Choroid plexus epithelial cell (primary cell): Measurements from ENCODE around the gene RAB11FIP3.

Experiments used
- DNase-seq: peaks from one replicate; pipeline ENCODE4 v3.0.0-alpha.2; 2010; ENCODE audit warnings: low read depth
- H3K4me3 ChIP-seq: 2 replicates; pipeline ENCODE4 v1.5.1; 2011; ENCODE audit warnings: low read depth, mild to moderate bottlenecking, control low read depth, low read length, moderate library complexity
- CTCF ChIP-seq: conservative IDR thresholded peaks from 2 replicates; pipeline ENCODE4 v1.5.1; 2011; ENCODE audit warnings: low read depth, mild to moderate bottlenecking, control low read depth, inconsistent platforms, low read length, moderate library complexity

RAB11FIP3 gene

GRCh38 chr16:519425-519824, 94.0 kb downstream of the RAB11FIP3 start:
- no peak overlapping the region for H3K4me3 ChIP-seq
- TF ChIP-seq CTCF, result no peak
- DNase-seq, result no peak

- no peak for TF ChIP-seq CTCF
- DNase-seq, result no peak
- H3K4me3 ChIP-seq, result no peak overlapping the region
Measured at GRCh38 chr16:519841-520687, 94.6 kb downstream of the RAB11FIP3 start.

GRCh38 chr16:520847-521246, 95.4 kb downstream of the RAB11FIP3 start:
- no peak overlapping the region for H3K4me3 ChIP-seq
- DNase-seq, result no peak
- no peak for TF ChIP-seq CTCF

GRCh38 chr16:521381-522210, 96.1 kb downstream of the RAB11FIP3 start:
- TF ChIP-seq CTCF, result peak; percentile 31

GRCh38 chr16:522320-523096, 97.1 kb downstream of the RAB11FIP3 start:
- no peak for DNase-seq
- no peak for TF ChIP-seq CTCF
- H3K4me3 ChIP-seq, result no peak overlapping the region

More at GRCh38 chr16:521381-522210, 96.1 kb downstream of the RAB11FIP3 start:
- no peak for DNase-seq
- H3K4me3 ChIP-seq, result no peak overlapping the region

GRCh38 chr16:523097-523741, 97.8 kb downstream of the RAB11FIP3 start:
- no peak for TF ChIP-seq CTCF
- no peak for DNase-seq
- no peak overlapping the region for H3K4me3 ChIP-seq
